GM12892 (cell line): ENCODE results near the gene TBCD.
"Not testable (repeated sequence)": the region's sequence is repeated elsewhere in the genome, so short reads cannot be mapped to it uniquely, and the experiment has no call there.

Source experiments
- DNase-seq: peaks from one replicate; pipeline ENCODE4 v3.0.0; 2011; ENCODE audit not compliant: insufficient read length
- FAIRE-seq: peaks from 2 replicates; lab custom pipeline; 2011; peaks lifted over from hg19 to GRCh38; lab: Jason Lieb, UNC
- POLR2A ChIP-seq: IDR thresholded peaks from 2 replicates; pipeline ENCODE4 v1.6.1; 2011; ENCODE audit warnings: low read depth, low read length, control low read depth
- POLR2AphosphoS5 ChIP-seq: IDR thresholded peaks from 2 replicates; pipeline ENCODE4 v1.6.1; 2011; ENCODE audit warnings: low read depth, low read length, control low read depth
- TAF1 ChIP-seq: IDR thresholded peaks from 2 replicates; pipeline ENCODE4 v1.6.1; 2011; ENCODE audit warnings: low read depth, mild to moderate bottlenecking, control low read depth, low read length, borderline replicate concordance

Gene TBCD

DNA sequence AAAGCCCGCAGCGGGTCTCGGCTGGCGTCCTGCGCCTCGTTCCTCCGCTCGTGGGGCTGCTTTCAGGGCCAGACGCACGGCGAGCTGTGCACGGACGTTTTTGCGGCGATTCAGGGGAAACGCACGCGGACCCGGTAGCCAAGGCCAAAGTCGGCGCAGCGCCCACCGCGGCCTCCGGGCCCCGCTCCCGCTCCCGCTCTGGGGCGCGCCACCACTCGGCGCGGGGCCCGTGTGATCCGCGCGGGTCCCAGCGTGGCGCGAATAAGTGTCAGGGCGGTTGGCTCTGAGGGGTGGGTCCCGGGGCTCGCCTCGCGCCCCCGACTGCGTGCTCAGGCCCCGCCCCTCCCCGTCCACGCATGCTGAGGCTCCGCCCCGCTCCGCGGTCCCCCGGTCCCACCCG, 694 bp upstream of the TBCD start:
- no peak for TF ChIP-seq POLR2AphosphoS5
- TF ChIP-seq TAF1: no peak
- TF ChIP-seq POLR2A: no peak
- DNase-seq (no peak), FAIRE-seq (no peak)

DNA sequence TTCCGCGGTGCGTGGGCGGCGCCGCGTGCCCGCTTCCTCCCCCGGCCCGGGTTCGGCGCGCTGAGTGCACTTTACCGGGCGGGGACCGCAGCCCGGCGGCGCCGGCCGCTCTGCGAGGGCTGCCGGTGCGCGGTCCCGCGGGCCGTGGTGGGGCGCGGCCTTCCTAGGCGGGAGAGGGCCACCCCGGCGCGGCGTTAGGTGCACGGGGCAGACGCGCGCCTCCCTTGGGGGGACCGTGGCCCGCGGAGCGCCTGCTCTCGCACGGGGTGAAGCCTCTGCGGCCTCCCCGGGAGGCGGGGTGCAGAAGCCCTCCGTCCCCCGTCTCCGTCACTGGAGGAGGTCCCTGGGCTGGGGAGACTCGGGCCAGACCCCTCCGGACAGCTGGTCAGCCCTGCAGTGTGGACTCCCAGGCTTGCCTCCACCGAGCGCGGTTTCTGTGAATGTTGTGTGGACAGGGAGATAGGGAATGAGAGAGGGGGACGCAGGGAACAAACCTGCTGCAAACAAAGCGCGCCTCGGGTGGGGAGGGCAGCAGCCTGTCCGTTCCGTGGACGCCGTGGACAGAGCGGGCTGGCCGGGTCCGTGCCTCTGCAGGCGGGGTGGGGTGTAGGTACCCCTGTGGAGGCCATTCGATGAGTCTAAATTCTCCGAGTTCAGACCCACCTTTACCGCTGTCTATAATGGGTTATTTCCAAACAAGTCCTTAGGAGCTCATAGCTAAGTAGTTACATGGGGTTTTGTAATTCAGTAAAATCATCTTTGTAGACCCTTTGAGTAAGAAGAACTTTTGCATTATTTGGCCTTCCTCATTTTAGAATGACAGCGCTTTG, 721 bp downstream of the TBCD start:
- no peak for FAIRE-seq
- TF ChIP-seq POLR2A: no peak
- no peak for TF ChIP-seq POLR2AphosphoS5
- no peak for TF ChIP-seq TAF1
- DNase-seq: peak; percentile 59

- DNase-seq: no peak
- no peak for FAIRE-seq
- TF ChIP-seq POLR2A (no peak), TAF1 (no peak), POLR2AphosphoS5 (no peak)
These were observed 1.3 kb downstream of the TBCD start for GRCh38 chr17:82753201-82753464.

DNA sequence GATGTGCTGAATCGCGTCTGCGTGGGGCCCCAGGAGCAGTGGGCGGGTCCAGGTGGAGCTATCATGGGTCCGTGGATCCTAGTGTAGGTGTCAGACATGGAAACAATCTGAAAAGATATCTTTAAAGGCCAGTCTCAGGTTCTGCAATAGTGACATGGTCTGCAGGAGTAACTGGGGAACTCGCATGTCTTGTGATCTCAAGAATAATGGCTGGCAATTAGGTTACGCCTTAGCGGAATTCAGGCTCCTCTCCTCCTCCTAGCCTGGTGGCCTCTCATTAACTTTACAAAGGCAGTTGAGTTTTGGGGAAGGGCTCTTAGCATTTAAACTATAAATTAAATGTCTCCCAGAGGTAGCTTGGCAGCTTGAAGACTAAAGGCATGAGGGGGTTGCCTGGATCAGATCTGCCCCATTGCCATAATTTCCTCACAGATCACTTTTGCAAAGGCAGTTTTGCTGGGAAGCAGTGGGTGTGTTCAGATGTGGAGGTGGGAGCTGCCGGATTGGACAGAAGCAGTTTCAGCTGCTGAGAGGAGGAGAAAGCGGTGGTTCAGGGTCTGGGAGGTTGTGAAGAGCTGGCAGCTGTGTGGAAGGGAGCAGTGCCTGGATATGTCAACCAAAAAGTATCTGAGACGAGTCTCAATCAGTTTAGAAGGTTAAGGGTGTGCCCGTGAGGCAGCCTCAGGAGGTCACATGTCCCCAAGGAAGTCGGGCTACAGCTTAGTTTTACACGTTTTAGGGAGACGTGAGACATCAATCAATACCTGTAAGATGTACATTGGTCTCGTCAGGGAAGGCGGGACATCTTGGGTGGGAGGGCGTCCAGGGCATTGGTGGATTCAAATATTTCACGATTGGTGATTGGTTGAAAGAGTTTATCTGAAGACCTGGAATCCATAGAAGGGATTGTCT, 2.7 kb downstream of the TBCD start:
- TF ChIP-seq POLR2A (no peak), TAF1 (no peak), POLR2AphosphoS5 (no peak)
- DNase-seq (no peak), FAIRE-seq (no peak)

DNA sequence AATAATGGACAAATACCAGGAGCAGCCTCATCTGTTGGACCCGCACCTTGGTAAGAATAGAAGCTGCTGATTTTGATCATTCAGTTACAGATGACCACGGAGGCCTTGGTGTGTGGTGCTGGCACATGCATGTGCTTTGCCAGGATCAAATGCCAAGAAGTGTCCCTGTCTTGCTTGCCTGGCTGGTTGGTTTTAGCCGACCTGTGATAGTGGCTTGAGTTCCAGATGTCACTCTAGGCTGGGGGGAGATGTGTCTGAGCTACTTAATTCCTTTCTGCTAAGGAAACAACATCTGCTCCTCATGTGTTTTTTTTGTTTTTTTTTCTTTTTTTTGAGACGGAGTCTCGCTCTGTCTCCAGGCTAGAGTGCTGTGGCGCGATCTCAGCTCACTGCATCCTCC, 4.3 kb downstream of the TBCD start:
- DNase-seq (no peak), FAIRE-seq (no peak)
- no peak for TF ChIP-seq POLR2AphosphoS5
- TF ChIP-seq POLR2A: no peak
- TF ChIP-seq TAF1: no peak

- no peak for TF ChIP-seq POLR2A
- TF ChIP-seq POLR2AphosphoS5: no peak
- no peak for TF ChIP-seq TAF1
- no peak for FAIRE-seq
These were observed 13.5 kb downstream of the TBCD start for GRCh38 chr17:82765371-82765770.

DNA sequence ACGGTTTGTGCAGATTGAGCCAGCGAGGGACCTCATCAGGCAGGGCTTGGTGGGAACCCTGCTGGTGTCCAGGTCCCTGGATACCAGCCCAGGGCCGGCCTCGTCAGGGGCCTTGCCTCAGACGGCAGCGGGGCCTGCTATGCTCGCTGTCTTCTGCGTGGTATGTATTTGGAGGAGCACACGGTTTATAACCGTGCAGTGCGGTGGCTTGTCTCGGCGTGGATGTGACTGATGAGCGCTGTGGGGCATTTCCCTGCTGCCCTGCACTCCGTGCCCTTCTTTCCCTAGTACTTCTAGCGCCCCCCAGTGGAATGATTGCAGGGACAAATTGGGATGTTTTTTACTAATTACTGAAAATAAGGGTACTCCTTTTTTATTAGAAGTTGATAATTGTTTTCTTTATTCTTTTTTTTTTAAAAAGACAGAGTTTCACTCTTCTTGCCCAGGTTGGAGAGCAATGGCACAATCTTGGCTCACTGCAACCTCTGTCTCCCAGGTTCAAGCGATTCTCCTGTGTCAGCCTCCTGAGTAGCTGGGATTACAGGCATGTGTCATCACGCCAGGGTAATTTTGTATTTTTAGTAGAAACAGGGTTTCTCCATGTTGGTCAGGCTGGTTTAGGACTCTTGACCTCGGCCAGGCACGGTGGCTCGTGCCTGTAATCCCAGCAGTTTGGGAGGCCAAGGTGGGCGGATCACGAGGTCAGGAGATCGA, 15.3 kb downstream of the TBCD start:
- DNase-seq (no peak), FAIRE-seq (no peak)
- TF ChIP-seq POLR2A (no peak), POLR2AphosphoS5 (no peak), TAF1 (no peak)

More at GRCh38 chr17:82765371-82765770, 13.5 kb downstream of the TBCD start:
- DNase-seq: no peak

GRCh38 chr17:82769041-82769440, 17.2 kb downstream of the TBCD start:
- no peak for DNase-seq
- no peak for FAIRE-seq
- TF ChIP-seq POLR2AphosphoS5: no peak
- TF ChIP-seq POLR2A: no peak
- no peak for TF ChIP-seq TAF1

DNA sequence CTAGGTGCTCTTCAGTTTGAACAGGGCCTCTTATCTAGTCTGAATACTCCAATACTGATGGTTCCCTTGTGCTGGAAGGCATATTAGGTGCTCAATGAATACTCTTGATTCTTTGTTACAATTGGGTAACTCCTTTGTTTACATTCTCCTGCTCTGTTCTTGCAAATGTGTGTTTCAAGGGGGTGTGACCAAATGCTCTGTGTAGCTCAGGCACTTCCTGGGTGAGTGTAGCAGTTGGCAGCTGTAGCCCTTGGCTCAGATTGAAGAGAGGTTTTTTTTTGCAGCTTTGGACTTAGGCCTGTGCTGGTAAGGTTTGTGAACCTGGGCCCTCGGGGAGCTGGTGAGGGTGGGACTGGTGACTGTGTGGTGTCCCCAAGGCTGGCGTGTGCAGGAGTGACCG, 20.2 kb downstream of the TBCD start:
- no peak for TF ChIP-seq TAF1
- TF ChIP-seq POLR2AphosphoS5: no peak
- TF ChIP-seq POLR2A: no peak
- DNase-seq (no peak), FAIRE-seq (no peak)

GRCh38 chr17:82774456-82774855, 22.6 kb downstream of the TBCD start:
- FAIRE-seq, DNase-seq: not testable (repeated sequence)

DNA sequence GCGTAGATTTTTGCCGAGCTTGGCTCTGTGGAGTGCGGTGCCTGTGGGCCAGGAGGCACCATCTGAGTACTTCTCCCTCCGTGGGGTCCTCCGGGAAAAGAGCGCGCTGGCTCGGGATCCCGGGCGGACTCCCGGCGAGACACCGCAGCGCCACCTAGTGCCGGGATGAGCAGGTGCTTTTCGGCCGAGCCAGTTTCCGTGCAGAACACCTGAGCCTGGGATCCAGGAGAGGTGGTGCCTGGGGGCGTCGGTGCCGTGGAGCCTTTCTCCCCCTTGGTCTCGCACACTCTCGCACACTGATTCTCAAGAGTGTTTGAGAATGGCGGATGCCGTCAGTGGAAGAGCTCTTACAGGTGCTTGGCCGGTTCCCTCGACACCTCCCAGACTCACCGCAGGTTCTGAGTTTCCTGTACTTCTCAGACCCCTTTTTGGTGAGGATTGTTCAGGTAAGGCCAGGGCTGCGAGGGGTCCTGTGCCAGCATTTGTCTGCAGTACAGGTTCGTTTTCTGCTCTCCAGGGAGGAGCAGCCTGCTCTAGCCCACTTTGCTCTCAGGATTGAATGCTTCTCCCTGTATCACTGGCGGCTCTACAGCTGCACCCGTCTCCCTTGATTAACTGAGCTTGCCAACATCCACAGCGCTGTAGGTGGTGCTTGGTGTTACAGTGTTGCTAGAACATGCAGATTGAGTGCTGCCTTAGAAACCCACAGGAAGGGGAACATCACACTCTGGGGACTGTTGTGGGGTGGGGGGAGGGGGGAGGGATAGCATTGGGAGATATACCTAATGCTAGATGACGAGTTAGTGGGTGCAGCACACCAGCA, 23.3 kb downstream of the TBCD start:
- no peak for TF ChIP-seq POLR2A
- TF ChIP-seq POLR2AphosphoS5: no peak
- no peak for TF ChIP-seq TAF1
- peak; percentile 63 for DNase-seq
- FAIRE-seq: peak; percentile 70
